Panc1 (cell line): Measurements from ENCODE around the gene PAK1. TPM values are rescaled to one million over a fixed set of nuclear protein-coding genes. Genes with fewer than 3 reads are reported as not detected.
"Not testable (repeated sequence)": the region's sequence is repeated elsewhere in the genome, so short reads cannot be mapped to it uniquely, and the experiment has no call there.

Experiments used
- ATAC-seq: fragments of 200-7000 bp; cut with Tn5 transposase; 2 replicates; pipeline ENCODE4 v1.9.1; 2020; ENCODE audit warnings: mild to moderate bottlenecking, moderate library complexity
- BruUV-seq: library from RNA; stranded (reverse); fragments of 400-500 nt; replicated peaks from 2 replicates; lab custom pipeline; 2021; lab: Mats Ljungman, UMichigan
- CTCF ChIA-PET: fragments of 300-600 bp; sonication (Branson Sonifier 250); formaldehyde crosslinking; loops from one replicate; lab custom pipeline; 2022; ENCODE audit warnings: antibody characterized with exemption; lab: Charles Lee
- POLR2A ChIA-PET: fragments of 300-600 bp; sonication (Branson Sonifier 250); formaldehyde crosslinking; loops from one replicate; lab custom pipeline; 2022; ENCODE audit warnings: antibody characterized with exemption; lab: Charles Lee
- DNase-seq: peaks from one replicate; pipeline ENCODE4 v3.0.0-alpha.2; 2010; ENCODE audit warnings: low read depth, low spot score
- H3K27ac ChIP-seq: 2 replicates; pipeline ENCODE4 v1.5.1; 2011; ENCODE audit warnings: mild to moderate bottlenecking, low read length, inconsistent platforms
- H3K27me3 ChIP-seq: fragments of 200-500 bp; sonication (Bioruptor generic); 2 replicates; pipeline ENCODE4 v1.6.0; 2014; ENCODE audit warnings: low read length, inconsistent platforms; ENCODE audit not compliant: control insufficient read depth, insufficient read depth
- H3K36me3 ChIP-seq: fragments of 200-500 bp; sonication (Bioruptor generic); 2 replicates; pipeline ENCODE4 v1.5.1; 2014; ENCODE audit warnings: inconsistent platforms, mild to moderate bottlenecking, low read length, moderate library complexity; ENCODE audit not compliant: control insufficient read depth, insufficient read depth
- H3K4me1 ChIP-seq: 2 replicates; pipeline ENCODE4 v1.5.1; 2011; ENCODE audit warnings: inconsistent platforms, mild to moderate bottlenecking, low read length, moderate library complexity; ENCODE audit not compliant: control insufficient read depth, insufficient read depth
- H3K4me3 ChIP-seq, 2 experiments: 2 replicates each; pipeline ENCODE4 v1.5.1; 2011 to 2012; ENCODE audit warnings: low read depth in 2 of 2, low read length in 2 of 2, mild to moderate bottlenecking in 2 of 2, inconsistent platforms in 1 of 2, moderate library complexity in 1 of 2
- H3K9me3 ChIP-seq: fragments of 200-500 bp; sonication (Bioruptor generic); 2 replicates; pipeline ENCODE4 v1.5.1; 2014; ENCODE audit warnings: low read depth, mild to moderate bottlenecking, inconsistent platforms, low read length, moderate library complexity; ENCODE audit not compliant: control insufficient read depth, insufficient read depth
- POLR2AphosphoS5 ChIP-seq: IDR thresholded peaks from 2 replicates; pipeline ENCODE4 v1.6.1; 2012; ENCODE audit warnings: mild to moderate bottlenecking, low read depth, low read length, moderate library complexity
- SIN3A ChIP-seq: IDR thresholded peaks from 2 replicates; pipeline ENCODE4 v1.6.1; 2012; ENCODE audit warnings: low read depth, mild to moderate bottlenecking, low read length, moderate library complexity, borderline replicate concordance; ENCODE audit not compliant: insufficient read depth
- TCF7L2 ChIP-seq: IDR thresholded peaks from 2 replicates; pipeline ENCODE4 v1.6.1; 2011; ENCODE audit warnings: mild to moderate bottlenecking, low read depth, low read length, inconsistent platforms
- in situ Hi-C: cut with HindIII; loops from 2 replicates; pipeline ENCODE4 v1.10.0; 2016; ENCODE audit warnings: low sequenced_read_pairs, low pct_unique_long_range_greater_than_20kb
- intact Hi-C: fragments of 100-400 bp; cut with micrococcal nuclease; formaldehyde crosslinking; loops from one replicate; pipeline ENCODE4 v1.10.0; 2022; ENCODE audit not compliant: unreplicated experiment
- total RNA-seq: library from RNA; stranded (reverse); gene quantifications from one replicate; pipeline ENCODE4 v1.2.1, GENCODE V29; 2021; ENCODE audit not compliant: unreplicated experiment
- TF ChIP-seq, protein P1 (sequence below), 2 experiments: IDR thresholded peaks; 2 replicates each; pipeline ENCODE4 v1.6.1; 2011 to 2012; ENCODE audit warnings: low read depth in 2 of 2, control low read depth in 1 of 2, low read length in 1 of 2, mild to moderate bottlenecking in 1 of 2, moderate library complexity in 1 of 2; ENCODE audit not compliant: insufficient read depth in 1 of 2
- TF ChIP-seq, protein P2 (sequence below): fragments of 450-650 bp; IDR thresholded peaks from 2 replicates; pipeline ENCODE4 v1.5.1; 2017; ENCODE audit warnings: mild to moderate bottlenecking

The PAK1 gene
- total RNA-seq, 1 experiment from 2014 or later = 38.2 TPM

DNA sequence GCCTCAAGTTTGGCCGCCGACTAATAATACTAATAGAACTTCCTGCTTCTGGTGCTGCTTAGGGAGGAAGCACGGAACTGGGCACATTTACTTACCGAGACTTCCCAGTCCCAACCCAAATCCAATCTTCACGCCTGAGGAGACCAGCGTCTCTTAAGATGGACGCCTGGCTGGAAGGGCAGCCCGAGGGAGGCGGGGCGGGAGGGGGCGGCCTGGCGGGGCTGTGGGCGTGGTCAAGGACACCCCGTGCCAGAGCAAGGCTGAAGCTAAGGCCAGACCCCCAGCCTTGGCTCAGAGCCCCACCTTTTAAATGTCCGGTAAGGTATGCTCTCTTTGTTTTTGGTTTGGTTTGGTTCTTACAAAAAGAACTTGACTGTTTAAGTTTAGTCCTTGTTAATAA lies 172.4 kb downstream of the PAK1 start, which contains the start of gene GDPD4:
Gene GDPD4 (minus strand): TSS at position 177 of the 400 bp plus-strand sequence. CDS start 16,549 bp downstream, outside the sequence.
- ATAC-seq = no peak
- in situ Hi-C loops (no loop called here), intact Hi-C loops (no loop called here)
- no peak for DNase-seq
- Histone ChIP-seq H3K4me1 (no peaks in the 10 kb centered on the region), H3K4me3 (no peak within 1 kb of the TSS), H3K36me3 (no peaks in the 10 kb centered on the region), H3K27ac (no peak within 1 kb of the TSS), H3K27me3 (no peaks in the 10 kb centered on the region), H3K9me3 (no peaks in the 10 kb centered on the region; the same call in 1 of the 2 replicates)
- BruUV-seq = no TSS peak
- TF ChIP-seq, protein P1, sequence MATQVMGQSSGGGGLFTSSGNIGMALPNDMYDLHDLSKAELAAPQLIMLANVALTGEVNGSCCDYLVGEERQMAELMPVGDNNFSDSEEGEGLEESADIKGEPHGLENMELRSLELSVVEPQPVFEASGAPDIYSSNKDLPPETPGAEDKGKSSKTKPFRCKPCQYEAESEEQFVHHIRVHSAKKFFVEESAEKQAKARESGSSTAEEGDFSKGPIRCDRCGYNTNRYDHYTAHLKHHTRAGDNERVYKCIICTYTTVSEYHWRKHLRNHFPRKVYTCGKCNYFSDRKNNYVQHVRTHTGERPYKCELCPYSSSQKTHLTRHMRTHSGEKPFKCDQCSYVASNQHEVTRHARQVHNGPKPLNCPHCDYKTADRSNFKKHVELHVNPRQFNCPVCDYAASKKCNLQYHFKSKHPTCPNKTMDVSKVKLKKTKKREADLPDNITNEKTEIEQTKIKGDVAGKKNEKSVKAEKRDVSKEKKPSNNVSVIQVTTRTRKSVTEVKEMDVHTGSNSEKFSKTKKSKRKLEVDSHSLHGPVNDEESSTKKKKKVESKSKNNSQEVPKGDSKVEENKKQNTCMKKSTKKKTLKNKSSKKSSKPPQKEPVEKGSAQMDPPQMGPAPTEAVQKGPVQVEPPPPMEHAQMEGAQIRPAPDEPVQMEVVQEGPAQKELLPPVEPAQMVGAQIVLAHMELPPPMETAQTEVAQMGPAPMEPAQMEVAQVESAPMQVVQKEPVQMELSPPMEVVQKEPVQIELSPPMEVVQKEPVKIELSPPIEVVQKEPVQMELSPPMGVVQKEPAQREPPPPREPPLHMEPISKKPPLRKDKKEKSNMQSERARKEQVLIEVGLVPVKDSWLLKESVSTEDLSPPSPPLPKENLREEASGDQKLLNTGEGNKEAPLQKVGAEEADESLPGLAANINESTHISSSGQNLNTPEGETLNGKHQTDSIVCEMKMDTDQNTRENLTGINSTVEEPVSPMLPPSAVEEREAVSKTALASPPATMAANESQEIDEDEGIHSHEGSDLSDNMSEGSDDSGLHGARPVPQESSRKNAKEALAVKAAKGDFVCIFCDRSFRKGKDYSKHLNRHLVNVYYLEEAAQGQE (IDR thresholded peaks at IDR 0.05; ENCODE audit: insufficient read depth in 1 of 2, low read depth in 2 of 2, low read length in 1 of 2) = no peak
- TF ChIP-seq, protein P2, sequence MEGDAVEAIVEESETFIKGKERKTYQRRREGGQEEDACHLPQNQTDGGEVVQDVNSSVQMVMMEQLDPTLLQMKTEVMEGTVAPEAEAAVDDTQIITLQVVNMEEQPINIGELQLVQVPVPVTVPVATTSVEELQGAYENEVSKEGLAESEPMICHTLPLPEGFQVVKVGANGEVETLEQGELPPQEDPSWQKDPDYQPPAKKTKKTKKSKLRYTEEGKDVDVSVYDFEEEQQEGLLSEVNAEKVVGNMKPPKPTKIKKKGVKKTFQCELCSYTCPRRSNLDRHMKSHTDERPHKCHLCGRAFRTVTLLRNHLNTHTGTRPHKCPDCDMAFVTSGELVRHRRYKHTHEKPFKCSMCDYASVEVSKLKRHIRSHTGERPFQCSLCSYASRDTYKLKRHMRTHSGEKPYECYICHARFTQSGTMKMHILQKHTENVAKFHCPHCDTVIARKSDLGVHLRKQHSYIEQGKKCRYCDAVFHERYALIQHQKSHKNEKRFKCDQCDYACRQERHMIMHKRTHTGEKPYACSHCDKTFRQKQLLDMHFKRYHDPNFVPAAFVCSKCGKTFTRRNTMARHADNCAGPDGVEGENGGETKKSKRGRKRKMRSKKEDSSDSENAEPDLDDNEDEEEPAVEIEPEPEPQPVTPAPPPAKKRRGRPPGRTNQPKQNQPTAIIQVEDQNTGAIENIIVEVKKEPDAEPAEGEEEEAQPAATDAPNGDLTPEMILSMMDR = no peak
- TF ChIP-seq POLR2AphosphoS5 (no peak), SIN3A (no peak), TCF7L2 (no peak)
- POLR2A ChIA-PET = no interaction called here
- CTCF ChIA-PET = no interaction called here

DNA sequence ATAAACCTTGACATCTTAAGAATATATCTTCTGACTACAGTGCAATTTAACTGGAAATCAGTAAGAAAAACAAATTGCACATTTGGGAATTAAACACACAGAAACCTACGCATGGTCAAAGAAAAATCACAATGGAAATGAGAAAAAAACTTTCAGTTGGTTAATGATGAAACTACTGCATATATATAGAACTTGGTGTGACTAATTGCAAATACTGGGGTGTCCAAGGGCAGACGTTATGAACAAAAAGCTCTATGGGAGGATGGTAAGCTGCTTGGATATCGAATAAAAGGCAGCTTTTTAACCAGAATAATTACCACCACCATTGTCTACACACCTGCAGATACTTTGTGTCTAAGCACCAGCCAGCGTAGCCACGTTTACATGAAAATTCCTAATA lies 173.2 kb downstream of the PAK1 start:
- no peaks in the 10 kb centered on the region; the same call in 1 of the 2 replicates for H3K9me3 ChIP-seq
- ChIA-PET POLR2A (no interaction called here), CTCF (no interaction called here)
- DNase-seq (no peak), ATAC-seq (no peak)
- no peak for TF ChIP-seq TCF7L2
- no peak for TF ChIP-seq POLR2AphosphoS5
- no peak for TF ChIP-seq SIN3A
- TF ChIP-seq, protein P2 = no peak
- TF ChIP-seq, protein P1 (IDR thresholded peaks at IDR 0.05; ENCODE audit: insufficient read depth in 1 of 2, low read depth in 2 of 2, low read length in 1 of 2) = no peak
- H3K4me1 ChIP-seq = no peaks in the 10 kb centered on the region
- intact Hi-C loops (no loop called here), in situ Hi-C loops (no loop called here)
- no peak overlapping the region for H3K27ac ChIP-seq
- H3K4me3 ChIP-seq = no peak overlapping the region
- no TSS peak for BruUV-seq
- no peaks in the 10 kb centered on the region for H3K27me3 ChIP-seq
- H3K36me3 ChIP-seq = no peaks in the 10 kb centered on the region

DNA sequence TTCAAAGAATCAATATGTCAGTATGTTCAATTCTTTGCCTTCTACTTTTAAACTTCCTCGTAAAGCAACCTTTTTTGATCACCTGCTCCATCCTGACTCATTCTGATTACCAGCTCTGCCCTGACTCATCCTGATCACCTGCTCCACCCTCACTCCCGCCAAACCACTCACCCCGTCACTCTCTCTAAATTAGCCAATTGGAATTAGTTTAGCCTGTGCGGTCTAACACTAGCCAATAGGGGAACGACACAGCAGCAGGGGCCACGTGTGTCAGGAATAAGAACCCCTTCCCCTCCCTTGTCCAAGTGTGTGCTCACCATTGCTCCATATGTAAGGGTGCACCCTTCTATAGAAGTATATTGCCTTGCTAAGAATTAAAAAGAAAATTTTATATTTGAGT lies 173.9 kb downstream of the PAK1 start:
- H3K27me3 ChIP-seq, H3K9me3 ChIP-seq, CTCF ChIA-PET, H3K27ac ChIP-seq, intact Hi-C loops, POLR2A ChIA-PET, H3K36me3 ChIP-seq, BruUV-seq, H3K4me1 ChIP-seq, in situ Hi-C loops, H3K4me3 ChIP-seq: not testable (repeated sequence)
- ATAC-seq (peak; percentile 68; the same call in 1 of the 2 replicates), DNase-seq (peak; percentile 93)
